ENCODE results near the gene ACSS2. TPM values are rescaled to one million over a fixed set of nuclear protein-coding genes. Genes with fewer than 3 reads are reported as not detected.

ACSS2 gene, protein sequence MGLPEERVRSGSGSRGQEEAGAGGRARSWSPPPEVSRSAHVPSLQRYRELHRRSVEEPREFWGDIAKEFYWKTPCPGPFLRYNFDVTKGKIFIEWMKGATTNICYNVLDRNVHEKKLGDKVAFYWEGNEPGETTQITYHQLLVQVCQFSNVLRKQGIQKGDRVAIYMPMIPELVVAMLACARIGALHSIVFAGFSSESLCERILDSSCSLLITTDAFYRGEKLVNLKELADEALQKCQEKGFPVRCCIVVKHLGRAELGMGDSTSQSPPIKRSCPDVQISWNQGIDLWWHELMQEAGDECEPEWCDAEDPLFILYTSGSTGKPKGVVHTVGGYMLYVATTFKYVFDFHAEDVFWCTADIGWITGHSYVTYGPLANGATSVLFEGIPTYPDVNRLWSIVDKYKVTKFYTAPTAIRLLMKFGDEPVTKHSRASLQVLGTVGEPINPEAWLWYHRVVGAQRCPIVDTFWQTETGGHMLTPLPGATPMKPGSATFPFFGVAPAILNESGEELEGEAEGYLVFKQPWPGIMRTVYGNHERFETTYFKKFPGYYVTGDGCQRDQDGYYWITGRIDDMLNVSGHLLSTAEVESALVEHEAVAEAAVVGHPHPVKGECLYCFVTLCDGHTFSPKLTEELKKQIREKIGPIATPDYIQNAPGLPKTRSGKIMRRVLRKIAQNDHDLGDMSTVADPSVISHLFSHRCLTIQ
- total RNA-seq (2022; extraction: Qiagen RNA extraction; ENCODE audit: low read depth), result 9.4 to 11.9 TPM (median 10.7 TPM) in 5 replicates

DNA sequence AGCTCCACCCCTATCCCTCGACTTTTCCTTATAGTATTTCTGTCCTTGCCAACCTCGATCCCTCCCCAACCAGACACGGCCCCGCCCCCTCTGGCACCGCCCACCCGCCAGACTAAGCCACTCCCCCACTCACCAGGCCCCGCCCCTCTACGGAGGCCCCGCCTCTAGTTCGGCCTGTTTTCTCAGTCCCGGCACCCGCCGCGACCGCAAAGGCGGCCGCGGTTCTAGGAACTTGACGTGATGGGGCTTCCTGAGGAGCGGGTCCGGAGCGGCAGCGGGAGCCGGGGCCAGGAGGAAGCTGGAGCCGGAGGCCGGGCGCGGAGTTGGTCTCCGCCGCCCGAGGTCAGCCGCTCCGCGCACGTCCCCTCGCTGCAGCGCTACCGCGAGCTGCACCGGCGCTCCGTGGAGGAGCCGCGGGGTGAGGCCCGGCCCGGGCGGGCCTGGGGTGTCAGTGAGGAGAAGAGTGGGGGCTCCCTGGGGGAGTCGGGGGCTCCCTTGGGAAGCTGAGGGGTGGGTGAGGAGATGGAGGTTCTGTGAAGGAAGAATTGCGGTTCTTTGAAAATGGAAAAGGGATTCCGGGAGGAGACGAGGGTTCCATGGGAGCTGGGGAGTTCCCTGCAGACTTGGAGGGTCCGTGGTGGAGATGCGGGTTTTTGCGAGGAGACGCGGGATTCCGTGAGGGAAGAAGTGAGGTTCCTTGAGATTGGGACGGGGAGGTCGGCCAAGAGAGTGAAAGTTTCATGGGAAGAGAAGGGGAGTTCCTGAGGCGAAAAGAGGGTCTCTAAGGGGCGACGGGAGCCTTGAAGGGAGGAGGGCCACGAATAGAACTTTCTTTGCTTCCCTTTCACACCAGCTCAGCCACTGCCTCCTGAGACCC is at the start of gene ACSS2:
TSS of gene ACSS2 (plus strand) at position 207 of the 877 bp plus-strand sequence. CDS start at position 241, 34 bp downstream.

GRCh38 chr20:34872622-34873224 is 3.7 kb upstream of the ACSS2 start, which contains the start of gene GGT7:
Gene GGT7 (minus strand): TSS chr20:34872856. CDS start chr20:34872815, 41 bp downstream.

DNA sequence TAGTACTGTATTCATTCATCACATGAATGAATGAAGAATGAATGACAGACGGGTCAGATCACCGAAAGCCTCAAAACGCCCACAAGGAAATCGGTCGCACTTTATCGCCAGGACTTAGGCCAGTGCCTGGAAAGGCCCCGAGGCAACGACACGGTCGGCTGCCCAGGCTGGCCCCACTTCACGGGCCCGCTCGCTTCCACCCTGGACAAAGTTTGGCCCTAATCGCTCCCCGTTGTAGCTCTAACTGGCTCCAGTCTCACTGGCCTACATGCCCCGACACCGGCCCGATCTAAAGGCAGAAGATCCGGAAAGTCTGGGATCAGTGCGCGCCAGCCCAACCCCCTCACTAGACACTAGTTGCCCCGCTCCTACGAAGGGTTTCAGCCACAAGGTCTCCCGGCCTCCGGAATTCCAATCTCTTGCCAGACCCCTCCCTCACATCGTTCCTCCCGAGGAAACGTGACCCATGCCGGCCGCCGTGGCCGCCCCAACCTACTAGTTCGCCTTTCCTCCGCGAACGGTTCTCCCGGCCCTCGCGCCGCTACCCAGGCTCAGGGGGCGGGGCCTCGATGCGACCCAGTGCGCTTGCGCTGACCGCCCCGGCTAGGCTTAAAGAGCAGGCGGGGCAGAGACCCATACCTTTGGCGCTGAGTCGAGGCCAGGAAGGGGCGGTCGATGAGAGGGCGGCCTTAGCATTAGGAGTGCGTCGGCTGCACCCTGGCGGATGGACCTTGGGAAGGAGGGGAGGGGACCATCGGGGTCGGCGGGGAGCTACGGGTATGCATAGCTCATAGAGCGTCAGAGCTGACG is 79.0 kb downstream of the ACSS2 start, which contains the start of the genes GSS and MYH7B:
TSS of gene GSS (minus strand) at position 576 of the 810 bp plus-strand sequence. CDS start 3,954 bp downstream, outside the sequence.
TSS of gene MYH7B (plus strand) at position 638 of the 810 bp plus-strand sequence. CDS start 22,138 bp downstream, outside the sequence.

Other genes starting within 250 kb of the ACSS2 start
- 22.6 to 30.4 TPM (median 28.3 TPM) in 5 replicates for gene PIGU, start 199.5 kb upstream of the ACSS2 start, total RNA-seq (2022; extraction: Qiagen RNA extraction; ENCODE audit: low read depth)
- 6.8 to 8.8 TPM (median 7.3 TPM) in 5 replicates for gene TP53INP2, start 172.3 kb upstream of the ACSS2 start, total RNA-seq (2022; extraction: Qiagen RNA extraction; ENCODE audit: low read depth)
- 17.4 to 21.5 TPM (median 19.1 TPM) in 5 replicates for gene NCOA6, start 51.0 kb upstream of the ACSS2 start, total RNA-seq (2022; extraction: Qiagen RNA extraction; ENCODE audit: low read depth)
- gene GGT7, start 3.8 kb upstream of the ACSS2 start, total RNA-seq (2022; extraction: Qiagen RNA extraction; ENCODE audit: low read depth), result 5.2 to 8.9 TPM (median 8.0 TPM) in 5 replicates
- gene GSS, start 79.2 kb downstream of the ACSS2 start, total RNA-seq (2022; extraction: Qiagen RNA extraction; ENCODE audit: low read depth), result 55.8 to 62.6 TPM (median 57.7 TPM) in 5 replicates
- 0.06 to 0.19 TPM (median 0.12 TPM) in 5 replicates for gene MYH7B, start 79.3 kb downstream of the ACSS2 start, total RNA-seq (2022; extraction: Qiagen RNA extraction; ENCODE audit: low read depth)
- gene TRPC4AP, start 216.2 kb downstream of the ACSS2 start, total RNA-seq (2022; extraction: Qiagen RNA extraction; ENCODE audit: low read depth), result 57.0 to 62.5 TPM (median 60.6 TPM) in 5 replicates